ENCODE results near the gene PSENEN.

The PSENEN gene

DNA sequence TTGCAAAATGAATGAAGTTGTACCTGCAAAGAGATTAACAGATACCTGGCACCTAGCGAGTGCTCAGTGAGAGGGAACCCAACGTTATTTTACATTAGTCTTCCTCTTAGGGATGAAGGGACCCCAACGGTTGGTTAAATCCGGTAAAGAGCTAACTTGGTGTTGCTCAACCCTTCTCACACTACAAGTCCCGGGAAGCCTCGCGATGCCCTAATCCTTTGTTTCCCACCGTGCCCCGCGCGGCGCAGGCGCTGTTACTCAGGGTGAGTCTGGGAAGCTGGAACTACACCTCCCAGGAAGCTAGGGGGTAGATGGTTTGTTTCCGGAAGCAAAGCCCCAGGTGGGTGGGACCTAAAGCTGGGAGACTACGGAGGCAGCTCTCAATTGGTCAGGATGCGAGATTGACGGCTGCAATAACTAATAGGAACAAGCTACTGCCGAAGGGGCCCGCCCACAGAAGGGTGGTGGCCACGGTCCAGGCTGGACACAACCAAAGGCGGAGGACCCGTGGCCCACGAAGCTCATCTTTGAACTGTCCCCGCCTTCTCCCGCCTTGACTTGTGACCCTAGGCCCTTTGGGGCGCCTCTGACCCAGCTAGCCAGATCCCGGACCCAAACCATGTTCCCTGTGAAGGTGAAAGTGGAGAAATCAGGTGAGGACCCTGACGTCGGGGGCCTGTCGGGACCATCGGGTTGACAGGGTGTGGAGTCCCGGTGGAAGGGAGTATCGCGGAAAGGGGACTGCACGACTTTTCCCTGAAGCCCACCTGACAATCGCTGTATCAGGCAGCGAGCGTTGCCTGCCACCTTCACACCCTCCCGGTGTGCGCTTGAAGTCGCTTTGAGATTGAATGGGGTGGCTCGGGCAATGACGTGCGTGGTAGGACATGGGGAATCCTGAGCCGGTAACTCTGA, 2.9 kb downstream of the PSENEN start, which contains the start of gene LIN37:
TSS of gene LIN37 (plus strand) at position 471 of the 915 bp plus-strand sequence. CDS start at position 620, 149 bp downstream.
- TF ChIP-seq, protein P1, sequence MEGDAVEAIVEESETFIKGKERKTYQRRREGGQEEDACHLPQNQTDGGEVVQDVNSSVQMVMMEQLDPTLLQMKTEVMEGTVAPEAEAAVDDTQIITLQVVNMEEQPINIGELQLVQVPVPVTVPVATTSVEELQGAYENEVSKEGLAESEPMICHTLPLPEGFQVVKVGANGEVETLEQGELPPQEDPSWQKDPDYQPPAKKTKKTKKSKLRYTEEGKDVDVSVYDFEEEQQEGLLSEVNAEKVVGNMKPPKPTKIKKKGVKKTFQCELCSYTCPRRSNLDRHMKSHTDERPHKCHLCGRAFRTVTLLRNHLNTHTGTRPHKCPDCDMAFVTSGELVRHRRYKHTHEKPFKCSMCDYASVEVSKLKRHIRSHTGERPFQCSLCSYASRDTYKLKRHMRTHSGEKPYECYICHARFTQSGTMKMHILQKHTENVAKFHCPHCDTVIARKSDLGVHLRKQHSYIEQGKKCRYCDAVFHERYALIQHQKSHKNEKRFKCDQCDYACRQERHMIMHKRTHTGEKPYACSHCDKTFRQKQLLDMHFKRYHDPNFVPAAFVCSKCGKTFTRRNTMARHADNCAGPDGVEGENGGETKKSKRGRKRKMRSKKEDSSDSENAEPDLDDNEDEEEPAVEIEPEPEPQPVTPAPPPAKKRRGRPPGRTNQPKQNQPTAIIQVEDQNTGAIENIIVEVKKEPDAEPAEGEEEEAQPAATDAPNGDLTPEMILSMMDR (IDR thresholded peaks at IDR 0.05; ENCODE audit: insufficient read depth, low read length, poor library complexity, severe bottlenecking), result no peak
- no peak for TF ChIP-seq EZH2phosphoT487 (conservative IDR thresholded peaks at IDR 0.05; ENCODE audit: low read length)
- H3K9me3 ChIP-seq (ENCODE audit: insufficient read depth, low read length), result no peaks in the 10 kb centered on the region
- peak within 1 kb of the TSS; percentile 92 for H2AFZ ChIP-seq (ENCODE audit: low read depth, low read length, severe bottlenecking)
- H3K79me2 ChIP-seq (ENCODE audit: insufficient read depth, low read length), result peaks cover 11% of the 10 kb centered on the region
- no peaks in the 10 kb centered on the region for H4K20me1 ChIP-seq (ENCODE audit: low read depth, low read length)
- H3K27ac ChIP-seq (ENCODE audit: low read depth, low read length), result peak within 1 kb of the TSS; percentile 60
- H3F3A ChIP-seq (ENCODE audit: insufficient read depth), result peaks cover 6% of the 10 kb centered on the region; the same call in 1 of the 2 replicates
- no peaks in the 10 kb centered on the region for H3K36me3 ChIP-seq (ENCODE audit: low read length)
- no peaks in the 10 kb centered on the region for H3K27me3 ChIP-seq (ENCODE audit: low read length)
- peak within 1 kb of the TSS; percentile 78 for H3K9ac ChIP-seq (ENCODE audit: low read length)
- peak within 1 kb of the TSS; percentile 97 for H3K4me2 ChIP-seq (ENCODE audit: low read depth, low read length, poor library complexity, severe bottlenecking)
- H3K4me3 ChIP-seq (ENCODE audit: insufficient read depth, low read length, poor library complexity, severe bottlenecking), result peak within 1 kb of the TSS; percentile 94
- no peaks in the 10 kb centered on the region for H3K9me2 ChIP-seq (replicated peaks; ENCODE audit: insufficient read depth, low read length)

DNA sequence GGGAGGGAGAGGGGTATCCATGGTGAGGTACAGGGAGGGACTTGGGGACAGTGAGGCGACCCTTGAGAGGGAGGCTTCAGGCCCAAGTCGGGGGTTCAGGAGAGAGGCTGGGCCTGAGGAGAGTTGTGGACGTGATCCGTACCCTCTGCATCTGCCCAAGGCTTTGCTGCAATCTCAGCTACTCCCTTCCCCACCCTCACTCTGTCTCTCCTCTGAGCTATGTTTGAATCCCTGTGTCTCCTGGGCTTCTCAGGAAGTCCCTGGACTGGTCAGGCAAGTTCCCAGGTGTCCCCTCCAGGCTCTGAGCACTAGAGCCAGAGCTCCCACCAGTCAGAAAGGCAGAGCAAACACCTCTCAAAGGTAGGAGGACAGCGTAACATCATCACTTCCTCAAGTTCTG, 4.7 kb downstream of the PSENEN start:
- TF ChIP-seq, protein P1 (IDR thresholded peaks at IDR 0.05; ENCODE audit: insufficient read depth, low read length, poor library complexity, severe bottlenecking), result no peak
- no peak for TF ChIP-seq EZH2phosphoT487 (conservative IDR thresholded peaks at IDR 0.05; ENCODE audit: low read length)

DNA sequence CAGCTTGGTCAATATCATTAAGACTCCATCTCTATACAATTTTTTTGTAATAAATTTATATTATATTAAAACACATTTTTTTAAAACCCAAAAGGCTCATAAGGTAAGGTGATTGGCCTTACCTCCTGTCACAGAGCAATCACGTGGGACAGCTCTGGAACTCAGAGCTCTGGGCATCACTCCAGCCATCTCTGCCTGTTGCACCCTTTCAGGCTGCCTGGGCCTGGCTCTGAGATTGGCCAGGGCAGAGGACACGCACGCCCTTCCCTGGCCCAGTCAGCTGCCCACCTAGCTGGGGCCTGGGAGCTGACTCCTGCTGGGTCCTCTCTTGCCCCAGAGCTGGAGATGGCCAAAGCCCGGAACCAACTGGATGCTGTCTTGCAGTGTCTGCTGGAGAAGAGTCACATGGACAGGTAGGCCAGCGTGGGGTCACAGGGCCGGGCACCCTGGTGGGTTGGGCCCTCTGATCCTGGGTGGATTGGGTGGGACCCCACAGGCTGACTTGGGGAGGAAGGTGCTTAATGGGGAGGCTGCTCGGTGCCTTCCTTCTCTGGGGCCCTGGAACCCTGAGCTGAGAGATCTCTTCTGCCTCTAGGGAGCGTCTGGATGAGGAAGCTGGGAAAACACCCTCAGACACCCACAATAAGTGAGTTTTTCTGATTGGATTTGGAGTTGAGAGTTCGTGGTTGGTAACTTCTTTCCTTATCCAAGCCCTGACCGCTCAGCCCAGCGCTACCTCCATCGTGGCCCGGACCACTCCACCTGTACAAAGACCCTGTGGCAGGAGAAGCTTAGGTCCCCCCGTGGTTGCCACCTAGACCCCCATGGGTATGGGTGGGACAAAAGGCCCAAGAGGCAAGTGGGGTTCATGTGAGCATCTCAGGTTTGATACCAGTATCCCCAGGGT, 6.6 kb downstream of the PSENEN start:
- TF ChIP-seq, protein P1 (IDR thresholded peaks at IDR 0.05; ENCODE audit: insufficient read depth, low read length, poor library complexity, severe bottlenecking), result no peak
- no peak for TF ChIP-seq EZH2phosphoT487 (conservative IDR thresholded peaks at IDR 0.05; ENCODE audit: low read length)
- Histone ChIP-seq H3K9me2 (replicated peaks; ENCODE audit: insufficient read depth, low read length) (no peaks in the 10 kb centered on the region), H3F3A (ENCODE audit: insufficient read depth) (peaks cover 1% of the 10 kb centered on the region; the same call in 1 of the 2 replicates)

More for the DNA sequence above, 4.7 kb downstream of the PSENEN start:
- H3K36me3 ChIP-seq (ENCODE audit: low read length), result no peaks in the 10 kb centered on the region
- H3K4me2 ChIP-seq (ENCODE audit: low read depth, low read length, poor library complexity, severe bottlenecking), result no peak overlapping the region
- no peak overlapping the region for H3K27ac ChIP-seq (ENCODE audit: low read depth, low read length)
- no peaks in the 10 kb centered on the region for H3K9me3 ChIP-seq (ENCODE audit: insufficient read depth, low read length)
- peaks cover 11% of the 10 kb centered on the region for H3K79me2 ChIP-seq (ENCODE audit: insufficient read depth, low read length)
- no peaks in the 10 kb centered on the region for H3K27me3 ChIP-seq (ENCODE audit: low read length)
- H3F3A ChIP-seq (ENCODE audit: insufficient read depth), result peaks cover 6% of the 10 kb centered on the region; the same call in 1 of the 2 replicates
- H3K9ac ChIP-seq (ENCODE audit: low read length), result no peak overlapping the region; the same call in 1 of the 2 replicates
- no peaks in the 10 kb centered on the region for H4K20me1 ChIP-seq (ENCODE audit: low read depth, low read length)
- no peak overlapping the region for H3K4me3 ChIP-seq (ENCODE audit: insufficient read depth, low read length, poor library complexity, severe bottlenecking)
- no peak overlapping the region for H2AFZ ChIP-seq (ENCODE audit: low read depth, low read length, severe bottlenecking)
- H3K9me2 ChIP-seq (replicated peaks; ENCODE audit: insufficient read depth, low read length), result no peaks in the 10 kb centered on the region

More for the DNA sequence above, 6.6 kb downstream of the PSENEN start:
- Histone ChIP-seq H3K9me3 (ENCODE audit: insufficient read depth, low read length) (no peaks in the 10 kb centered on the region), H3K36me3 (ENCODE audit: low read length) (no peaks in the 10 kb centered on the region), H3K9ac (ENCODE audit: low read length) (no peak overlapping the region), H3K79me2 (ENCODE audit: insufficient read depth, low read length) (peaks cover 4% of the 10 kb centered on the region), H3K27ac (ENCODE audit: low read depth, low read length) (no peak overlapping the region), H2AFZ (ENCODE audit: low read depth, low read length, severe bottlenecking) (no peak overlapping the region), H3K4me3 (ENCODE audit: insufficient read depth, low read length, poor library complexity, severe bottlenecking) (no peak overlapping the region), H3K4me2 (ENCODE audit: low read depth, low read length, poor library complexity, severe bottlenecking) (no peak overlapping the region), H3K27me3 (ENCODE audit: low read length) (no peaks in the 10 kb centered on the region), H4K20me1 (ENCODE audit: low read depth, low read length) (no peaks in the 10 kb centered on the region)
